ENCODE data around the gene STK32A. TPM values are rescaled to one million over a fixed set of nuclear protein-coding genes. Genes with fewer than 3 reads are reported as not detected.

Gene STK32A
- total and polyA plus RNA-seq, 2 experiments from 2014 or later = 2.4 to 2.8 TPM

- no peak overlapping the region for H2AFZ ChIP-seq
- H3K4me2 ChIP-seq = peak overlapping the region; percentile 35
- H3K4me3 ChIP-seq = no peak overlapping the region
- no peak overlapping the region for H3K27ac Mint-ChIP-seq
- 0 out of 2 replicates have a peak, but pooled peaks cover 9% of the 10 kb centered on the region for H3F3A ChIP-seq (replicated peaks; ENCODE audit: low read depth)
- H3K36me3 Mint-ChIP-seq (ENCODE audit: low read depth) = peaks cover 18% of the 10 kb centered on the region; the same call in 2 of the 3 replicates
- H4K20me1 ChIP-seq (replicated peaks; ENCODE audit: insufficient read depth) = peaks cover 92% of the 10 kb centered on the region
- no peaks in the 10 kb centered on the region for H3K27me3 ChIP-seq (ENCODE audit: insufficient read depth)
- peaks cover 80% of the 10 kb centered on the region for H3K4me1 Mint-ChIP-seq
- H3K9me2 ChIP-seq (ENCODE audit: insufficient read depth) = no peaks in the 10 kb centered on the region
- no peak for TF ChIP-seq ETS1 (IDR thresholded peaks at IDR 0.05)
- ATAC-seq (peak; percentile 64), DNase-seq (ENCODE audit: low spot score) (peak; percentile 85)
- H3K27ac ChIP-seq (ENCODE audit: low read depth) = peak overlapping the region; percentile 75; the same call in 1 of the 2 replicates
- H3K4me3 Mint-ChIP-seq = no peak overlapping the region
- H3K9me3 Mint-ChIP-seq = no peaks in the 10 kb centered on the region
- H3K79me2 ChIP-seq (replicated peaks; ENCODE audit: insufficient read depth) = peaks cover 100% of the 10 kb centered on the region
- peaks cover 97% of the 10 kb centered on the region for H3K4me1 ChIP-seq (ENCODE audit: insufficient read depth)
- peaks cover 6% of the 10 kb centered on the region; the same call in 1 of the 2 replicates for H3K36me3 ChIP-seq (ENCODE audit: insufficient read depth)
- peaks cover 11% of the 10 kb centered on the region for H3K27me3 Mint-ChIP-seq (ENCODE audit: insufficient read depth, low read depth, poor library complexity)
Observed at GRCh38 chr5:147437161-147437596, 202.4 kb downstream of the STK32A start.

Small RNAs within 50 kb of the gene (small RNA-seq; reads per million reads assigned to genes)
- not detected for gene AC011373.1 (ENCODE audit: low replicate concordance)
